Endodermal cell (in vitro differentiated cells): ENCODE results near the gene ACKR4. TPM values are rescaled to one million over a fixed set of nuclear protein-coding genes. Genes with fewer than 3 reads are reported as not detected.
"Not testable (repeated sequence)": the region's sequence is repeated elsewhere in the genome, so short reads cannot be mapped to it uniquely, and the experiment has no call there.

Experiments
- DNase-seq: peaks from one replicate; pipeline ENCODE4 v3.0.0-alpha.2; 2017
- H3K27ac ChIP-seq: 2 replicates; pipeline ENCODE4 v1.5.1; 2013; ENCODE audit warnings: mild to moderate bottlenecking, low read depth, low read length, moderate library complexity
- H3K27me3 ChIP-seq: 2 replicates; pipeline ENCODE4 v1.6.1; 2013; ENCODE audit warnings: mild to moderate bottlenecking, low read length, moderate library complexity; ENCODE audit not compliant: insufficient read depth, control insufficient read depth, poor library complexity, severe bottlenecking
- H3K36me3 ChIP-seq: 2 replicates; pipeline ENCODE4 v1.7.0; 2013; ENCODE audit warnings: mild to moderate bottlenecking, low read length, moderate library complexity; ENCODE audit not compliant: control insufficient read depth, insufficient read depth
- H3K4me1 ChIP-seq: one replicate; pipeline ENCODE4 v1.7.0; 2013; ENCODE audit warnings: low read length; ENCODE audit not compliant: control insufficient read depth, insufficient read depth
- H3K4me3 ChIP-seq: 2 replicates; pipeline ENCODE4 v1.5.1; 2013; ENCODE audit warnings: mild to moderate bottlenecking, low read length, moderate library complexity
- H3K9ac ChIP-seq: 2 replicates; pipeline ENCODE4 v1.6.1; 2013; ENCODE audit warnings: mild to moderate bottlenecking, low read length, moderate library complexity; ENCODE audit not compliant: poor library complexity, severe bottlenecking; ENCODE audit errors: extremely low read depth
- H3K9me3 ChIP-seq: 2 replicates; pipeline ENCODE4 v1.6.1; 2013; ENCODE audit warnings: mild to moderate bottlenecking, low read length, moderate library complexity; ENCODE audit not compliant: control insufficient read depth
- H3K27ac Mint-ChIP-seq: 2 replicates; pipeline ENCODE4 v1.8.0; 2020; ENCODE audit warnings: mixed read lengths
- H3K27me3 Mint-ChIP-seq: 2 replicates; pipeline ENCODE4 v1.8.0; 2021; ENCODE audit warnings: mild to moderate bottlenecking, mixed read lengths; ENCODE audit not compliant: insufficient read depth
- H3K36me3 Mint-ChIP-seq: 2 replicates; pipeline ENCODE4 v1.8.0; 2020; ENCODE audit warnings: low read depth, mixed read lengths
- H3K4me1 Mint-ChIP-seq: 2 replicates; pipeline ENCODE4 v1.8.0; 2020; ENCODE audit warnings: mixed read lengths
- H3K4me3 Mint-ChIP-seq: 2 replicates; pipeline ENCODE4 v1.8.0; 2020; ENCODE audit warnings: mild to moderate bottlenecking, moderate library complexity, mixed read lengths
- H3K9me3 Mint-ChIP-seq: 2 replicates; pipeline ENCODE4 v1.8.0; 2020; ENCODE audit warnings: mild to moderate bottlenecking, mixed read lengths
- CTCF ChIP-seq: fragments of 200-600 bp; sonication (generic); conservative IDR thresholded peaks from 2 replicates; pipeline ENCODE4 v1.5.0; 2021; ENCODE audit warnings: antibody characterized with exemption, mild to moderate bottlenecking
- WGBS, 2 experiments: methylation state at CpG; one replicate each; pipeline versions ENCODE4 v1.1.5 to v1.1.7; 2013; ENCODE audit warnings: missing lambda C conversion rate in 2 of 2, mixed read lengths in 1 of 2; ENCODE audit not compliant: insufficient coverage in 1 of 2, insufficient read length in 1 of 2; 5-methylcytosine and 5-hydroxymethylcytosine counted together
- total RNA-seq, 2 donors: library from RNA; stranded (reverse); fragmentation: NEBNext Ultra II Directional in 1 of 2; extraction: Animal tissue kit (Norgen Biotek cat#: 25700) in 1 of 2; gene quantifications; 2 replicates in 1 of 2; 3 replicates in 1 of 2; pipeline ENCODE4 v1.2.1, GENCODE V29; 2021

ACKR4 gene
- total RNA-seq, 2 donors from 2014 or later = not detected

GRCh38 chr3:132606085-132606484 is 9.0 kb downstream of the ACKR4 start:
- no peak for TF ChIP-seq CTCF
- H3K4me3 Mint-ChIP-seq = no peak overlapping the region

GRCh38 chr3:132606620-132607019 is 9.6 kb downstream of the ACKR4 start:
- H3K27ac Mint-ChIP-seq = peak overlapping the region; percentile 53
- H3K36me3 ChIP-seq = not testable (repeated sequence)
- 81 to 84% methylated on average over 6 to 8 of the region's 8 CpGs for WGBS, 2 experiments

More at GRCh38 chr3:132606085-132606484, 9.0 kb downstream of the ACKR4 start:
- Histone ChIP-seq H3K4me3 (no peak overlapping the region), H3K4me1 (no peaks in the 10 kb centered on the region), H3K27ac (no peak overlapping the region), H3K27me3 (no peaks in the 10 kb centered on the region), H3K9me3 (no peaks in the 10 kb centered on the region), H3K36me3 (peaks cover 4% of the 10 kb centered on the region), H3K9ac (no peak overlapping the region)
- no peak for DNase-seq
- Mint-ChIP-seq H3K9me3 (no peaks in the 10 kb centered on the region), H3K27me3 (no peaks in the 10 kb centered on the region), H3K4me1 (peaks cover 13% of the 10 kb centered on the region), H3K27ac (peak overlapping the region; percentile 81), H3K36me3 (peaks cover 6% of the 10 kb centered on the region)
- 92 to 100% methylated on average over 1 of the region's 1 CpG for WGBS, 2 experiments

GRCh38 chr3:132615301-132615700 is 18.2 kb downstream of the ACKR4 start:
- not testable (repeated sequence) for H3K4me1 ChIP-seq, H3K27me3 ChIP-seq, H3K27ac Mint-ChIP-seq, H3K9me3 ChIP-seq, H3K9ac ChIP-seq, DNase-seq, H3K27ac ChIP-seq, H3K4me3 ChIP-seq, H3K4me3 Mint-ChIP-seq, H3K4me1 Mint-ChIP-seq, H3K27me3 Mint-ChIP-seq, H3K36me3 ChIP-seq
- 94% methylated on average over 2 to 3 of the region's 3 CpGs for WGBS, 2 experiments
- H3K36me3 Mint-ChIP-seq = peaks cover 26% of the 10 kb centered on the region
- H3K9me3 Mint-ChIP-seq = peaks cover 22% of the 10 kb centered on the region

More at GRCh38 chr3:132606620-132607019, 9.6 kb downstream of the ACKR4 start:
- not testable (repeated sequence) for H3K4me3 ChIP-seq, H3K27ac ChIP-seq, H3K9ac ChIP-seq, H3K27me3 ChIP-seq, H3K36me3 Mint-ChIP-seq, H3K9me3 Mint-ChIP-seq, H3K4me1 ChIP-seq, H3K27me3 Mint-ChIP-seq, H3K9me3 ChIP-seq, H3K4me3 Mint-ChIP-seq
- peak; percentile 80 for DNase-seq
- peaks cover 13% of the 10 kb centered on the region for H3K4me1 Mint-ChIP-seq

- 79 to 95% methylated on average over 2 to 3 of the region's 3 CpGs for WGBS, 2 experiments
- H3K4me3 ChIP-seq = no peak overlapping the region
- Mint-ChIP-seq H3K4me1 (peaks cover 6% of the 10 kb centered on the region), H3K27me3 (no peaks in the 10 kb centered on the region), H3K27ac (no peak overlapping the region), H3K9me3 (peaks cover 22% of the 10 kb centered on the region), H3K36me3 (peaks cover 29% of the 10 kb centered on the region), H3K4me3 (no peak overlapping the region)
- DNase-seq = no peak
- no peaks in the 10 kb centered on the region for H3K36me3 ChIP-seq
- H3K27me3 ChIP-seq = no peaks in the 10 kb centered on the region
- no peaks in the 10 kb centered on the region for H3K9me3 ChIP-seq
- H3K27ac ChIP-seq = no peak overlapping the region
- H3K4me1 ChIP-seq = no peaks in the 10 kb centered on the region
- no peak for TF ChIP-seq CTCF
- H3K9ac ChIP-seq = no peak overlapping the region
These were observed 18.8 kb downstream of the ACKR4 start for GRCh38 chr3:132615881-132616280.
